ENCODE measurements around the gene IRF2. TPM values are rescaled to one million over a fixed set of nuclear protein-coding genes. Genes with fewer than 3 reads are reported as not detected.

Gene IRF2
- total RNA-seq, 1 donor from 2014 or later = 53.3 TPM

- intact Hi-C loops (cut with DNase I) = no loop called here
- no peaks in the 10 kb centered on the region for H3K27me3 ChIP-seq (ENCODE audit: low read depth)
- no peaks in the 10 kb centered on the region for H3K36me3 ChIP-seq
- peaks cover 11% of the 10 kb centered on the region for H3K4me1 ChIP-seq
- ATAC-seq (no peak), DNase-seq (no peak)
- H3K27ac ChIP-seq = no peak overlapping the region
- H3K9me3 ChIP-seq = no peaks in the 10 kb centered on the region
- H3K4me3 ChIP-seq = no peak overlapping the region
- TF ChIP-seq CTCF (IDR thresholded peaks at IDR 0.05) = no peak
Measured at GRCh38 chr4:184499996-184500395, 25.6 kb upstream of the IRF2 start.

- DNase-seq (no peak), ATAC-seq (no peak)
- H3K4me1 ChIP-seq = peaks cover 2% of the 10 kb centered on the region
- no peaks in the 10 kb centered on the region for H3K9me3 ChIP-seq
- H3K27ac ChIP-seq = no peak overlapping the region
- H3K27me3 ChIP-seq (ENCODE audit: low read depth) = no peaks in the 10 kb centered on the region
- no peak for TF ChIP-seq CTCF (IDR thresholded peaks at IDR 0.05)
- H3K36me3 ChIP-seq = no peaks in the 10 kb centered on the region
- intact Hi-C loops (cut with DNase I) = no loop called here
- no peak overlapping the region for H3K4me3 ChIP-seq
Measured at GRCh38 chr4:184498598-184498997, 24.2 kb upstream of the IRF2 start.

- Histone ChIP-seq H3K27ac (no peak overlapping the region), H3K9me3 (no peaks in the 10 kb centered on the region), H3K27me3 (ENCODE audit: low read depth) (no peaks in the 10 kb centered on the region), H3K36me3 (no peaks in the 10 kb centered on the region), H3K4me1 (no peaks in the 10 kb centered on the region), H3K4me3 (no peak overlapping the region)
- no peak for TF ChIP-seq CTCF (IDR thresholded peaks at IDR 0.05)
- ATAC-seq = no peak
- intact Hi-C loops (cut with DNase I) = no loop called here
- DNase-seq = no peak
Measured at GRCh38 chr4:184489771-184490170, 15.4 kb upstream of the IRF2 start.

- ATAC-seq = peak in 1 of 2 donors; percentile 16
Measured at GRCh38 chr4:184487503-184487902, 13.2 kb upstream of the IRF2 start.

GRCh38 chr4:184485279-184485678 lies 10.9 kb upstream of the IRF2 start:
- no peaks in the 10 kb centered on the region for H3K4me1 ChIP-seq
- no peaks in the 10 kb centered on the region for H3K36me3 ChIP-seq
- H3K27me3 ChIP-seq (ENCODE audit: low read depth) = no peaks in the 10 kb centered on the region
- no peak overlapping the region for H3K4me3 ChIP-seq
- intact Hi-C loops (cut with DNase I) = no loop called here
- H3K9me3 ChIP-seq = no peaks in the 10 kb centered on the region
- ATAC-seq (no peak), DNase-seq (no peak)
- no peak for TF ChIP-seq CTCF (IDR thresholded peaks at IDR 0.05)
- no peak overlapping the region for H3K27ac ChIP-seq

More at GRCh38 chr4:184487503-184487902, 13.2 kb upstream of the IRF2 start:
- no peak for DNase-seq
- Histone ChIP-seq H3K4me1 (no peaks in the 10 kb centered on the region), H3K36me3 (no peaks in the 10 kb centered on the region), H3K9me3 (no peaks in the 10 kb centered on the region), H3K4me3 (no peak overlapping the region), H3K27me3 (ENCODE audit: low read depth) (no peaks in the 10 kb centered on the region), H3K27ac (no peak overlapping the region)
- TF ChIP-seq CTCF (IDR thresholded peaks at IDR 0.05) = no peak
- intact Hi-C loops (cut with DNase I) = no loop called here

GRCh38 chr4:184481544-184481943 lies 7.2 kb upstream of the IRF2 start:
- intact Hi-C loops (cut with DNase I) = no loop called here
- DNase-seq (no peak), ATAC-seq (no peak)
- H3K27ac ChIP-seq = no peak overlapping the region
- H3K4me1 ChIP-seq = peaks cover 20% of the 10 kb centered on the region
- H3K36me3 ChIP-seq = no peaks in the 10 kb centered on the region
- TF ChIP-seq CTCF (IDR thresholded peaks at IDR 0.05) = no peak
- H3K4me3 ChIP-seq = no peak overlapping the region
- no peaks in the 10 kb centered on the region for H3K27me3 ChIP-seq (ENCODE audit: low read depth)
- no peaks in the 10 kb centered on the region for H3K9me3 ChIP-seq
